K562 (cell line): ENCODE measurements around the gene PPP6R3. TPM values are rescaled to one million over a fixed set of nuclear protein-coding genes. Genes with fewer than 3 reads are reported as not detected.

ENCODE experiments used
- ATAC-seq: fragments of 200-7000 bp; cut with Tn5 transposase; 3 replicates; pipeline ENCODE4 v1.9.1; 2020; ENCODE audit warnings: moderate library complexity
- BruUV-seq: library from RNA; stranded (reverse); fragments of 400-500 nt; replicated peaks from 2 replicates; lab custom pipeline; 2021; lab: Mats Ljungman, UMichigan
- CTCF ChIA-PET: fragments of 300-600 bp; formaldehyde crosslinking; extraction: SDS; loops from one replicate; lab custom pipeline; 2021; ENCODE audit warnings: low intra/inter-chr PET ratio; lab: Yijun Ruan, JAX
- POLR2A ChIA-PET: fragments of 300-600, 350-650 bp; sonication (Branson Sonifier 250); formaldehyde crosslinking; extraction: SDS; loops from one replicate; lab custom pipeline; 2021; ENCODE audit warnings: antibody characterized with exemption, inconsistent platforms; lab: Yijun Ruan, JAX
- DNase-seq, 4 experiments: peaks; one replicate each; pipeline versions ENCODE4 v3.0.0 to v3.0.0-alpha.2; 2011 to 2018; ENCODE audit warnings: low spot score in 3 of 4, mixed read lengths in 3 of 4; ENCODE audit errors: extremely low read depth in 1 of 4
- FAIRE-seq: peaks from 2 replicates; lab custom pipeline; 2011; peaks lifted over from hg19 to GRCh38; lab: Jason Lieb, UNC
- H2AFZ ChIP-seq: 2 replicates; pipeline ENCODE4 v1.6.0; 2011; ENCODE audit warnings: low read depth, low read length, control low read depth, inconsistent platforms
- H3K27ac ChIP-seq: fragments of 200-600 bp; 3 replicates; pipeline ENCODE4 v1.8.0; 2011; ENCODE audit warnings: low read depth, mild to moderate bottlenecking, control low read depth, inconsistent platforms, low read length, moderate library complexity, mixed read lengths; ENCODE audit errors: extremely low read depth
- H3K27me3 ChIP-seq, 2 experiments: fragments of 300-600 bp in 1 of 2; 2 replicates in 1 of 2; 3 replicates in 1 of 2; pipeline versions ENCODE4 v1.6.0 to v1.8.0; 2011; ENCODE audit warnings: inconsistent platforms in 2 of 2, low read length in 2 of 2, mild to moderate bottlenecking in 1 of 2, mixed read lengths in 1 of 2, moderate library complexity in 1 of 2; ENCODE audit not compliant: control insufficient read depth in 2 of 2, insufficient read depth in 2 of 2
- H3K36me3 ChIP-seq: fragments of 300-600 bp; 3 replicates; pipeline ENCODE4 v1.8.0; 2011; ENCODE audit warnings: mild to moderate bottlenecking, low read length, inconsistent platforms; ENCODE audit not compliant: control insufficient read depth, insufficient read depth
- H3K4me1 ChIP-seq, 2 experiments: fragments of 200-600 bp in 1 of 2; replicated peaks in 1 of 2; 2 replicates in 1 of 2; 3 replicates in 1 of 2; pipeline versions ENCODE4 v1.5.1 to v1.8.0; 2011; ENCODE audit warnings: inconsistent platforms in 2 of 2, low read length in 2 of 2, mild to moderate bottlenecking in 1 of 2, mixed read lengths in 1 of 2, moderate library complexity in 1 of 2; ENCODE audit not compliant: control insufficient read depth in 2 of 2, insufficient read depth in 2 of 2
- H3K4me2 ChIP-seq: 2 replicates; pipeline ENCODE4 v1.6.1; 2011; ENCODE audit warnings: low read length, control low read depth, inconsistent platforms, mixed read lengths; ENCODE audit not compliant: insufficient read depth
- H3K4me3 ChIP-seq: fragments of 200-600 bp; sonication (generic), shearing (Covaris generic); 2 replicates; pipeline ENCODE4 v1.5.1; 2016; ENCODE audit warnings: control low read depth, inconsistent platforms
- H3K79me2 ChIP-seq: fragments of 200-600 bp; 3 replicates; pipeline ENCODE4 v1.8.0; 2011; ENCODE audit warnings: low read length, inconsistent platforms; ENCODE audit not compliant: control insufficient read depth, insufficient read depth
- H3K9ac ChIP-seq, 2 experiments: 2 replicates each; pipeline versions ENCODE4 v1.6.0 to v1.6.1; 2011; ENCODE audit warnings: low read depth in 2 of 2, low read length in 2 of 2, control low read depth in 1 of 2, inconsistent platforms in 1 of 2, mild to moderate bottlenecking in 1 of 2, mixed read lengths in 1 of 2; ENCODE audit not compliant: insufficient read depth in 1 of 2
- H3K9me1 ChIP-seq: one replicate; pipeline ENCODE4 v1.6.0; 2011; ENCODE audit warnings: inconsistent platforms, mild to moderate bottlenecking, low read length, moderate library complexity; ENCODE audit not compliant: control insufficient read depth, insufficient read depth
- H3K9me3 ChIP-seq: replicated peaks from 2 replicates; pipeline ENCODE4 v1.5.1; 2011; ENCODE audit warnings: low read depth, low read length, inconsistent platforms; ENCODE audit not compliant: control insufficient read depth, insufficient read depth
- H4K20me1 ChIP-seq: replicated peaks from 2 replicates; pipeline ENCODE4 v1.6.1; 2011; ENCODE audit warnings: low read length, inconsistent platforms, mixed read lengths; ENCODE audit not compliant: control insufficient read depth, insufficient read depth
- RBM22 ChIP-seq: fragments of 200-400 bp; formaldehyde crosslinking; IDR thresholded peaks from 2 replicates; pipeline ENCODE4 v1.6.1; 2018; ENCODE audit warnings: low read length, low read depth; ENCODE audit not compliant: poor library complexity, severe bottlenecking
- SIN3B ChIP-seq: fragments of 450-650 bp; IDR thresholded peaks from 2 replicates; pipeline ENCODE4 v1.6.1; 2017; ENCODE audit warnings: low read depth, mild to moderate bottlenecking, moderate library complexity
- SRSF9 ChIP-seq: fragments of 200-400 bp; formaldehyde crosslinking; IDR thresholded peaks from 2 replicates; pipeline ENCODE4 v1.6.1; 2017; ENCODE audit warnings: low read depth, low read length, borderline replicate concordance
- WGBS: fragments of 100-300 bp; shearing (Covaris generic); methylation state at CpG from one replicate; pipeline ENCODE4 v1.1.6; 2016; ENCODE audit warnings: low coverage, mixed read lengths; ENCODE audit not compliant: insufficient coverage; ENCODE audit errors: missing lambda C conversion rate; 5-methylcytosine and 5-hydroxymethylcytosine counted together
- in situ Hi-C: fragments of 300-500 bp; cut with MboI; formaldehyde crosslinking; loops from 4 replicates; pipeline ENCODE4 v1.15.0; 2018; ENCODE audit warnings: inconsistent platforms, mixed read lengths
- intact Hi-C: fragments of 100-400 bp; cut with micrococcal nuclease; formaldehyde crosslinking; loops from 2 replicates; pipeline ENCODE4 v1.14.2; 2022
- polyA plus RNA-seq, 8 experiments: library from polyadenylated mRNA; depleted of rRNA in 4 of 8; stranded (reverse) in 5 of 8; unstranded in 3 of 8; fragments of >200 nt; fragmentation: Nextera tagmentation in 2 of 8; fragmentation: Illumina TruSeq in 1 of 8; extraction: Ambion mirVana in 2 of 8; extraction: Trizol in 1 of 8; gene quantifications; 2 replicates each; pipeline versions ENCODE4 v1.2.1 to v1.2.3, GENCODE V29; 2011 to 2014; ENCODE audit warnings: inconsistent platforms in 1 of 8, missing spikeins in 1 of 8
- total RNA-seq, 7 experiments: library from RNA; depleted of rRNA in 6 of 7; stranded (reverse); fragments of >200 nt in 6 of 7; fragmentation: Illumina TruSeq in 2 of 7; extraction: Trizol in 2 of 7; gene quantifications; 2 replicates each; pipeline versions ENCODE4 v1.2.1 to v1.2.3, GENCODE V29; 2011 to 2021; ENCODE audit warnings: low replicate concordance in 1 of 7
- TF ChIP-seq, protein P1 (sequence below): fragments of 150-350 bp; IDR thresholded peaks from 2 replicates; pipeline ENCODE4 v1.6.1; 2014; ENCODE audit warnings: low read depth, mild to moderate bottlenecking, low read length, borderline replicate concordance

Gene PPP6R3
- total and polyA plus RNA-seq, 9 of the 15 experiments (the other 6 are each of a cell fraction or from before 2014, with no cell fraction given): 20.3 to 117 (median 80.6) TPM

DNA sequence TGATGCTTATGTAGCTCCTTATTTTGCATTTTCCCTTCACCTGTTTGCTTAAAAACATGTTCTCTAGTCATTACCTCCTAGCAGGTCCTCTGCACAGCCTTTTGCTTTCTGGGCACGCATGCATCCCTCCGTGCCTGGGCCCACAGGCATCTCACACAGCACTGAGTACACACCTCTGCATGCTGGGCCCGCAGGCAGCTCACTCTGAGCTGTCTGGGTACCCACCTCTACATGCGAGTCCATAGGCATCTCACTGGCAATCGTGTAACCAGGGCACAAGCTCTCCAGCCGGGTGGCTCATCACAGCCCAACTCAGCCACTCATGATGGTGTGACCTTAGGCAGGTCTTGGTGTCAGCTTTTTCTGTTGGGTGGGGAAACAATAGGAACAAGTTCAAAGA, 155.1 kb downstream of the PPP6R3 start:
- Histone ChIP-seq H3K27me3 (no peaks in the 10 kb centered on the region), H3K4me2 (no peak overlapping the region), H3K9ac (no peak overlapping the region), H3K4me3 (no peak overlapping the region), H3K27ac (no peak overlapping the region), H3K4me1 (no peaks in the 10 kb centered on the region; a peak in 1 of 5 replicates), H4K20me1 (0 out of 2 replicates have a peak, but pooled peaks cover 2% of the 10 kb centered on the region), H3K9me1 (no peaks in the 10 kb centered on the region), H3K79me2 (no peaks in the 10 kb centered on the region), H2AFZ (no peak overlapping the region), H3K9me3 (no peaks in the 10 kb centered on the region), H3K36me3 (peaks cover 49% of the 10 kb centered on the region)
- intact Hi-C loops: no loop called here
- DNase-seq (no peak), ATAC-seq (no peak), FAIRE-seq (no peak)
- in situ Hi-C loops: no loop called here
- POLR2A ChIA-PET: no interaction called here
- CTCF ChIA-PET: no interaction called here
- no TSS peak for BruUV-seq
- whole genome bisulfite sequencing: 92% methylated on average over 5 of the region's 6 CpGs
- TF ChIP-seq SRSF9 (no peak), RBM22 (peak; percentile 28)

DNA sequence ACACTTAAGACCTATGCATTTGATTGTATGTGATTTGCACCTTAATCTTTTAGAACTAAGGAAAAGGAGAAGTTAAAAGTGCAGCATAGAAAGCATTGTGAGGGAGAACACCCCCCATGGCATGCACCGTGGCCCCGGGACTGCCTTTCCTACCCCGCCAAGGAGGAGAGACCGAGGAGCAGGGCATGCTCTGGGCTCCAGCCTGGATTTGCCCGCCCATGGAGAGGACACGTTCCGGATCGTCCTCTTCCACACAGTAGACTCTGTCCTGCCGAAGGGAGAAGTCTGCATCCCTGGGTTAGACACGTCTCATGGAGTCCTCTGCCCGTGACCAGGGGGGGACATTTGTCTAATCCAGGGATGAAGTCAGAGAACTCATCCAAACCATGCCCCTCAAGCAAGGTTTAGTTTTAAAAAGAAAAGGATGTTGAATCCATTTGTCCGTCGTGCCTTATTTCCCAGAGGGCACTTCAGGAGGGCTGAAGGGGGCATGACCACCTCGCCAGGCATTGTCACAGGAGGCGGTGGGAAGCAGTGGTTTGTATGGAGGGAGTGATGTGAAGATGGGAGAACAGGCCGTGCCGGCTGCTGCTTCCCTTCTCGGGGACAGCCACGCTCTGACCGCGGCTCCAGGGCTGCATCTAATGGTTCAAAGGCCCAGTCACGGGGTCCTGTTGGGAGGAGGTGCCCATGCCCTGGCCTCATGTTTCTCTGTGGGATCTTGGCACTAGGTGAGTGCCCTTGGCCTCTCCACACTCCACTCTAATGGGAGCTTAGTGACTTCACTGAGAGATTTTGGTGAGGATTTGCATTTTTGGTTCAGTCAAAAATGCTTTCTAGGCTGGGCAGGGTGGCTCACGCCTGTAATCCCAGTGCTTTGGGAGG, 157.6 kb downstream of the PPP6R3 start:
- H3K4me1 ChIP-seq: no peaks in the 10 kb centered on the region; a peak in 1 of 5 replicates
- H3K9me1 ChIP-seq: no peaks in the 10 kb centered on the region
- POLR2A ChIA-PET: interaction anchor here (0.7 to 1.1 kb wide), 2 partner anchors 14 to 763 kb away, joined by 3 read pairs; no protein-coding TSS in a partner anchor
- no peak overlapping the region for H2AFZ ChIP-seq
- H3K9ac ChIP-seq: no peak overlapping the region
- H3K4me3 ChIP-seq: no peak overlapping the region
- DNase-seq: no peak
- no peaks in the 10 kb centered on the region for H3K9me3 ChIP-seq
- peaks cover 24% of the 10 kb centered on the region; the same call in 1 of the 3 replicates for H3K36me3 ChIP-seq
- H3K27ac ChIP-seq: no peak overlapping the region
- 0 out of 2 replicates have a peak, but pooled peaks cover 2% of the 10 kb centered on the region for H4K20me1 ChIP-seq
- peaks cover 0 to 2% of the 10 kb centered on the region in 2 experiments; a peak in 3 of 5 replicates for H3K27me3 ChIP-seq
- H3K79me2 ChIP-seq: no peaks in the 10 kb centered on the region
- intact Hi-C loops: no loop called here
- TF ChIP-seq, protein P1, sequence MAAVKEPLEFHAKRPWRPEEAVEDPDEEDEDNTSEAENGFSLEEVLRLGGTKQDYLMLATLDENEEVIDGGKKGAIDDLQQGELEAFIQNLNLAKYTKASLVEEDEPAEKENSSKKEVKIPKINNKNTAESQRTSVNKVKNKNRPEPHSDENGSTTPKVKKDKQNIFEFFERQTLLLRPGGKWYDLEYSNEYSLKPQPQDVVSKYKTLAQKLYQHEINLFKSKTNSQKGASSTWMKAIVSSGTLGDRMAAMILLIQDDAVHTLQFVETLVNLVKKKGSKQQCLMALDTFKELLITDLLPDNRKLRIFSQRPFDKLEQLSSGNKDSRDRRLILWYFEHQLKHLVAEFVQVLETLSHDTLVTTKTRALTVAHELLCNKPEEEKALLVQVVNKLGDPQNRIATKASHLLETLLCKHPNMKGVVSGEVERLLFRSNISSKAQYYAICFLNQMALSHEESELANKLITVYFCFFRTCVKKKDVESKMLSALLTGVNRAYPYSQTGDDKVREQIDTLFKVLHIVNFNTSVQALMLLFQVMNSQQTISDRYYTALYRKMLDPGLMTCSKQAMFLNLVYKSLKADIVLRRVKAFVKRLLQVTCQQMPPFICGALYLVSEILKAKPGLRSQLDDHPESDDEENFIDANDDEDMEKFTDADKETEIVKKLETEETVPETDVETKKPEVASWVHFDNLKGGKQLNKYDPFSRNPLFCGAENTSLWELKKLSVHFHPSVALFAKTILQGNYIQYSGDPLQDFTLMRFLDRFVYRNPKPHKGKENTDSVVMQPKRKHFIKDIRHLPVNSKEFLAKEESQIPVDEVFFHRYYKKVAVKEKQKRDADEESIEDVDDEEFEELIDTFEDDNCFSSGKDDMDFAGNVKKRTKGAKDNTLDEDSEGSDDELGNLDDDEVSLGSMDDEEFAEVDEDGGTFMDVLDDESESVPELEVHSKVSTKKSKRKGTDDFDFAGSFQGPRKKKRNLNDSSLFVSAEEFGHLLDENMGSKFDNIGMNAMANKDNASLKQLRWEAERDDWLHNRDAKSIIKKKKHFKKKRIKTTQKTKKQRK: no peak
- TF ChIP-seq SIN3B: no peak
- TF ChIP-seq, all 486 proteins: peak for 0
- ATAC-seq: no peak
- 56% methylated on average over 22 of the region's 23 CpGs for WGBS
- no peak overlapping the region for H3K4me2 ChIP-seq
- in situ Hi-C loops: no loop called here
- CTCF ChIA-PET: no interaction called here
- no peak for FAIRE-seq
- BruUV-seq: no TSS peak
